MM.1S (cell line): ENCODE results near the gene SOCS2.

Source experiments
- EZH2 ChIP-seq: fragments of 300-600 bp; sonication (generic); optimal IDR thresholded peaks from 2 replicates; pipeline ENCODE3; 2017; ENCODE audit warnings: low read depth, mild to moderate bottlenecking, antibody characterized with exemption, low read length, mixed read lengths
- TF ChIP-seq, protein P1 (sequence below): fragments of 300-600 bp; sonication (generic); IDR thresholded peaks from 2 replicates; pipeline ENCODE4 v1.5.1; 2016; ENCODE audit warnings: antibody characterized with exemption, low read length, mixed read lengths

DNA sequence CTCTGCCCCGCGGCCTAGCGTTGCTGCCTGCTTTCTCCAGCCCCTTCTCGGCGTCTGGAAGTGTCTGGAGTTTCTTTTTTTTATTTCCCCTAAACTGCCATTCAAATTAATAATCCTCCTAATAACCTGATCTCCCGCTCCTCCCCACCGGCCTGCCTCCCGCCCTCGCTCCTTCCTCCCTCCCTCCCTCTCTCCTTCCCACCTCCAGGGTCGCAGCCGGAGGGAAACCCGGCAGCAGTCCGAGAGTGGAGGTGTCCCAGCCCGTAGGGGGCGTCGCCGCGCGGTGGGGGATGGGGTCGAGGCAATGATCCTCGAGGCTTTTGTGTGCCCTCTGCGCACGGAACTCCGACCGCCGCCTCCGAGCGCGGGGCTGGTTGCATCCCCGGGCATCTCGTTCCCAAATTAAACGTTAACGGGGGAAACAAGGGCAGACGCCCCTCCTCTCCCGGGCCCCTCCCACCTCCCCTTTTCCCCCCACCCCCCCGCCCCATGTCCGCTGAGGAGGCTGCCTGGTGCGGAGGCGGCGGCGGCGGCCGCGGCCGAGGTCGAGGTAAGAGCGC, 1.0 kb upstream of the SOCS2 start:
- TF ChIP-seq, protein P1, sequence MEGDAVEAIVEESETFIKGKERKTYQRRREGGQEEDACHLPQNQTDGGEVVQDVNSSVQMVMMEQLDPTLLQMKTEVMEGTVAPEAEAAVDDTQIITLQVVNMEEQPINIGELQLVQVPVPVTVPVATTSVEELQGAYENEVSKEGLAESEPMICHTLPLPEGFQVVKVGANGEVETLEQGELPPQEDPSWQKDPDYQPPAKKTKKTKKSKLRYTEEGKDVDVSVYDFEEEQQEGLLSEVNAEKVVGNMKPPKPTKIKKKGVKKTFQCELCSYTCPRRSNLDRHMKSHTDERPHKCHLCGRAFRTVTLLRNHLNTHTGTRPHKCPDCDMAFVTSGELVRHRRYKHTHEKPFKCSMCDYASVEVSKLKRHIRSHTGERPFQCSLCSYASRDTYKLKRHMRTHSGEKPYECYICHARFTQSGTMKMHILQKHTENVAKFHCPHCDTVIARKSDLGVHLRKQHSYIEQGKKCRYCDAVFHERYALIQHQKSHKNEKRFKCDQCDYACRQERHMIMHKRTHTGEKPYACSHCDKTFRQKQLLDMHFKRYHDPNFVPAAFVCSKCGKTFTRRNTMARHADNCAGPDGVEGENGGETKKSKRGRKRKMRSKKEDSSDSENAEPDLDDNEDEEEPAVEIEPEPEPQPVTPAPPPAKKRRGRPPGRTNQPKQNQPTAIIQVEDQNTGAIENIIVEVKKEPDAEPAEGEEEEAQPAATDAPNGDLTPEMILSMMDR: peak; percentile 29
- TF ChIP-seq EZH2: no peak
